Umbilical cord (tissue), 2 donors: Measurements from ENCODE around the gene WDR31. TPM values are rescaled to one million over a fixed set of nuclear protein-coding genes. Genes with fewer than 3 reads are reported as not detected.
A peak's percentile ranks its signal among the peaks of the same experiment; 100 is the strongest.
"Not testable (repeated sequence)": the region's sequence is repeated elsewhere in the genome, so short reads cannot be mapped to it uniquely, and the experiment has no call there.

Experiments
- DNase-seq: peaks from one replicate; pipeline ENCODE4 v3.0.0-alpha.2; 2015; ENCODE audit warnings: low spot score
- total RNA-seq: library from RNA; depleted of rRNA; stranded (reverse); fragments of >200 nt; gene quantifications from one replicate; pipeline ENCODE4 v1.2.3, GENCODE V29; 2014; ENCODE audit warnings: low replicate concordance; ENCODE audit not compliant: insufficient read depth

The WDR31 gene
- total RNA-seq, 1 donor from 2014 or later: 3.1 TPM

GRCh38 chr9:113298311-113298710, 41.8 kb downstream of the WDR31 start:
- DNase-seq: no peak

DNA sequence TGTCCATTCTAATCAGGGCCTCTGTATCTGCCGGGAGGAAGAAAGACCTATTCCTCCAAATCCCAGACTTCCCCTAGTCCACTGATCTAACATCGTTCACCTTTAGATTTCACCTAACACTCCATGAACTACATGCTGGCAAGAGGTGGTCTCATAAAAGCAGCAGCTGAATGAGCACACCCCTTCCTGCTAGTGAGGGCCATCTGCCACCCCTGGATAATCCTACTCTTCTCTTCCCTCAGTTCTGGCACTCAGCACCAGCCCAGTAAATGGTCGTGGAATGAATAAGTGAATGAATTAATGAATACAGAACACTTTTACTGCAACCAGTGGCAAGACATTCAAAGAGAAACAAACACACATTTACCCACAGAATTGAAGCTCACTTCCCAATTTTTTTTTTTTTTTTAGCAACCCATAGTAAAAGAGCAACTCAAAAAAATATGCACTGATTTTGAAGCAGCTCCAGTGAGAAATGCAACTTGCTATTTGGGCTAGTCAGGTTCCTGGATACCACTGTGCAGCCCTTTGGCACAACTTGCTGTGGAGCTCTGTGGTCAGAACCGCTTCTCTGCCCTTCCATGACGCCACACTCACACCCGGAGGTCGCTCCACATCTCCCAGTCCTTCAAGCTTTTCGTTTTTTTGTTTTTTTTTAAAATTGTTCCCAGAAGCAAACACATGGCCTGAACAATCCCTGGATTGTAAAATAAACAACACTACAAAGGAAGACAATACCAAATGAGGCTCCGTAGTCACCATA, 43.1 kb downstream of the WDR31 start:
- no peak for DNase-seq

DNA sequence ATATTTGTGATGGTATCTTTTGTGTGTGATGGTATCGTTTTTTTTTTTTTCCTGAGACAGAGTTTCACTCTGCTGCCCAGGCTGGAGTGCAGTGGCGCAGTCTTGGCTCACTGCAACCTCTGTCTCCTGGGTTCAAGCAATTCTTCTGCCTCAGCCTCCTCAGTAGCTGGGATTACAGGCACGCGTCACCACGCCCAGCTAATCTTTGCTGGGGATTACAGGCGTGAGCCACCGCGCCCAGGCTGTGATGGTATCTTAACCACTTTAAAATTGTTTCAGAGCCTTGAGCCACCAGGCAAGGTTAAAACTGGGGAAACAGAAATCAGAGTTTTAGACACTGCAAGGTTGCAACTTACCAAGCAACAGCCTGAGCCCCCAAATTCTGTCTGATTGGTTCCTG, 43.8 kb downstream of the WDR31 start:
- DNase-seq: not testable (repeated sequence)

GRCh38 chr9:113293285-113293878, 46.7 kb downstream of the WDR31 start:
- DNase-seq: no peak

DNA sequence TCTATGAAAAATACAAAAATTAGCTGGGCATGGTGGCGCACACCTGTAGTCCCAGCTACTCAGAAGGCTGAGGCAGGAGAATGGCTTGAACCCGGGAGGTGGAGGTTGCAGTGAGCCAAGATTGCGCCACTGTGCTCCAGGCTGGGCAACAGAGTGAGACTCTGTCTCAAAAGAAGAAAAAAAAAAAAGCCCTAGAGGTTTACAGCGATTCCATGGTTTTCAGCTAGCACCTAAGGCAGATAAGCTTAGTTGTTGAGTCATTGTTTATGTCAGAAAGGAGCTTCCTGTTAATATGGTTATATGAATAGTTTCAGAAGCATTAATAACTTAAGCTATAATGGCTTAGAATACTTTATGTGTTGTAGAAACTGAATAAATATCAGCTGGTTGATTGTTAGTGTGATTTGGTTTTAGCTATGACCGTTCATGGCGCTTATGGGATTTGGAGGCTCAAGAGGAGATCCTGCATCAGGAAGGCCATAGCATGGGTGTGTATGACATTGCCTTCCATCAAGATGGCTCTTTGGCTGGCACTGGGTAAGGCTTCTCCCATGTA, 49.9 kb downstream of the WDR31 start:
- no peak for DNase-seq

- no peak for DNase-seq
Measured at GRCh38 chr9:113289091-113289490, 51.0 kb downstream of the WDR31 start.

- DNase-seq: no peak
Measured at GRCh38 chr9:113281356-113281755, 58.7 kb downstream of the WDR31 start.

- no peak for DNase-seq
Measured at GRCh38 chr9:113278840-113279239, 61.2 kb downstream of the WDR31 start.

GRCh38 chr9:113275157-113276131, 64.6 kb downstream of the WDR31 start, which contains the start of the genes CDC26 and PRPF4:
TSS of gene CDC26 (minus strand) at chr9:113275572. CDS start at chr9:113272507, 3,065 bp downstream.
TSS of gene PRPF4 (plus strand) at chr9:113275658. CDS start at chr9:113275744, 86 bp downstream.
- peak; percentile 99 for DNase-seq

GRCh38 chr9:113274474-113275156, 65.5 kb downstream of the WDR31 start:
- peak; percentile 73 for DNase-seq

GRCh38 chr9:113269871-113270270, 70.2 kb downstream of the WDR31 start:
- DNase-seq: no peak

DNA sequence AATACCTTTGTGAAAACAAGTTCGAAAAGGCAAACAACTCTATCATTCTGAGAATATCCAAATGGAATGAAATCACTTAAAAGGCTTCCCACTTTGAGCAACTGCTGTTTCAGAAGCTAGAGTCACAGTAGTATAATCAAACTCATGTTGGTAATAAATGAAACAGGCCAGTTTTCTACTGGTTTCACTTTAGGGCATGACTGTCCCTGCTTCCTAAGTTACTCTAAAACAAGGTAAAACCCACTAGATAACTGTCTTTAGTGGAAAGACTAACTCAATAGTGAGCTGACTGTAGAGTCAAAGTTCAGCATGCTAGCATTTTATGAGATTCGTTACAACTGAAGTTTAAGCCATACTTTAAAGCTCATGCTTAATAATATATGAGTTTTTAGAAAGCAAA, 70.7 kb downstream of the WDR31 start:
- DNase-seq: no peak

GRCh38 chr9:113267911-113268566, 72.0 kb downstream of the WDR31 start:
- no peak for DNase-seq

- peak; percentile 59 for DNase-seq
Measured at GRCh38 chr9:113266174-113266573, 73.9 kb downstream of the WDR31 start.

Other genes with a start within 250 kb of the WDR31 start
- 8.9 TPM for gene SLC31A2, start 189.3 kb downstream of the WDR31 start, total RNA-seq
- gene FKBP15, start 119.0 kb downstream of the WDR31 start, total RNA-seq: 17.8 TPM
- 11.8 TPM for gene SLC31A1, start 118.7 kb downstream of the WDR31 start, total RNA-seq
- gene CDC26, start 64.7 kb downstream of the WDR31 start, total RNA-seq: 35.2 TPM
- 26.0 TPM for gene PRPF4, start 64.6 kb downstream of the WDR31 start, total RNA-seq
- 3.4 TPM for gene RNF183, start 36.9 kb downstream of the WDR31 start, total RNA-seq
- gene BSPRY, start 9.3 kb upstream of the WDR31 start, total RNA-seq: 2.6 TPM
- 12.5 TPM for gene HDHD3, start 36.7 kb upstream of the WDR31 start, total RNA-seq
- gene ALAD, start 61.0 kb upstream of the WDR31 start, total RNA-seq: 28.6 TPM
- gene POLE3, start 70.4 kb upstream of the WDR31 start, total RNA-seq: 42.4 TPM
- gene C9orf43, start 70.5 kb upstream of the WDR31 start, total RNA-seq: 1.4 TPM
- 42.1 TPM for gene RGS3, start 123.5 kb upstream of the WDR31 start, total RNA-seq